CD4-positive, alpha-beta T cell treated with Interleukin-4 for 4 hours (primary cell): ENCODE data around the gene TRIM66.
A peak's percentile ranks its signal among the peaks of the same experiment; 100 is the strongest.
"Not testable (repeated sequence)": the region's sequence is repeated elsewhere in the genome, so short reads cannot be mapped to it uniquely, and the experiment has no call there.

ENCODE experiments used
- DNase-seq: peaks from one replicate; pipeline ENCODE4 v3.0.0-alpha.2; 2020

The TRIM66 gene

GRCh38 chr11:8688414-8689362, 6.2 kb upstream of the TRIM66 start:
- DNase-seq = peak; percentile 85

DNA sequence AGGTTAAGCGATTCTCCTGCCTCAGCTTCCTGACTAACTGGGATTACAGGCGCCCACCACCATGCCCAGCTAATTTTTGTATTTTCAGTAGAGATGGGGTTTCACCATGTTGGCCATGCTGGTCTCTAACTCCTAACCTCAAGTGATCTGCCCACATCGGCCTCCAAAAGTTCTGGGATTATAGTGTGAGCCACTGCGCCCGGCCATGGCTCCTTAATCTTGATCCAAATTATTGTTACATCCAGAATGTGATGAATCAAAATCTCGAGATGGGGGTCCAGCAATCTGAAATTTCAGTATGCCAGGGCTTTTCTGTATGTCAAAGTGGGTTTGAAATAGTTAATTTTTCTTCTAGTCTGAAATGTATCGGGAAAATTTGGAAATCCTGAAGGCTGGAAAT, 3.9 kb upstream of the TRIM66 start:
- DNase-seq = no peak

- no peak for DNase-seq
These were observed 3.4 kb upstream of the TRIM66 start for GRCh38 chr11:8685820-8686219.

DNA sequence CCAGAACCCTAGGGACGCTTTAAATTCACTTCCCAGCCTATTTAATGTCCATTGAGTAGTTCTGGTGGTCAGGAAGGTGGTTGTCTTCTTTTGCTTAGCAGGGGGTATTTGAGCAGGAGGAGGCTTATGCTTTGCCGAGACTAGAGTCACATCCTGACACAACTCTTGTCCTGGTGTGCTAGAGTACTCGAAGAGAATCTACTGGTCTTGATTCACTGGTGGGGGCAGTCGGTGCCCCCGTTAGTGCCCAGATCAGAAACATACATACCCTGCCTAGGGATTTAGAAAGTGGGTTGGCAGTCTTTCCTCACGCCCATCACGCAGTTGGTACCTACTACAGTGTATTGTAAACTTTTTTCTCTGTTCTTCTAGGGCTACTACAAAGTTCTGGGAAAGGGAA, 2.8 kb upstream of the TRIM66 start:
- DNase-seq = no peak

DNA sequence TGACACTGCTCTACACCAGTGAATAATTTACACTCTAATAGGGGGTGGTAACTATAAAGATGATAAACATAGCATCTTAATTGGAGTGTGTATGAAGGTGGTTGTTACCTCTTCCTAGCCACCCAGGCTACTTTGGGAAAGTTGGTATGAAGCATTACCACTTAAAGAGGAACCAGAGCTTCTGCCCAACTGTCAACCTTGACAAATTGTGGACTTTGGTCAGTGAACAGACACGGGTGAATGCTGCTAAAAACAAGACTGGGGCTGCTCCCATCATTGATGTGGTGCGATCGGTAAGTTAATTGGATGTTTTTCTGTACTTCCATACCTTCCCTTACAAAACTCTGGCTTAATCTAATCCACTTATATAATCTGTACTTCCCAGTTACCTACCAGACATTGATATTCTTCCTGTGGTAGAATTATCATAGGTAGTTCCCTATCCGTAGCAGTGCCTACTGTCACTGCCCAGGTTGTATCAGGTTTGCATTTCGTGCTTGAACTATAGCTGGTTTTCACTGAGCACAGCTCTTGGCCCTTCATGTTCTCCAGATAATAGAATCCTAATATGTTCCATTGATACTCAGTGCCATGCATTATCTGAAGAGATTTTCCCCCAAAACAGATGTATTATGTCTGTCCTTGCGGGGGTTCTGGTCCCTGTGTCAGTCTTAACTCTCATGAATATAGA, 2.3 kb upstream of the TRIM66 start:
- DNase-seq = no peak

DNA sequence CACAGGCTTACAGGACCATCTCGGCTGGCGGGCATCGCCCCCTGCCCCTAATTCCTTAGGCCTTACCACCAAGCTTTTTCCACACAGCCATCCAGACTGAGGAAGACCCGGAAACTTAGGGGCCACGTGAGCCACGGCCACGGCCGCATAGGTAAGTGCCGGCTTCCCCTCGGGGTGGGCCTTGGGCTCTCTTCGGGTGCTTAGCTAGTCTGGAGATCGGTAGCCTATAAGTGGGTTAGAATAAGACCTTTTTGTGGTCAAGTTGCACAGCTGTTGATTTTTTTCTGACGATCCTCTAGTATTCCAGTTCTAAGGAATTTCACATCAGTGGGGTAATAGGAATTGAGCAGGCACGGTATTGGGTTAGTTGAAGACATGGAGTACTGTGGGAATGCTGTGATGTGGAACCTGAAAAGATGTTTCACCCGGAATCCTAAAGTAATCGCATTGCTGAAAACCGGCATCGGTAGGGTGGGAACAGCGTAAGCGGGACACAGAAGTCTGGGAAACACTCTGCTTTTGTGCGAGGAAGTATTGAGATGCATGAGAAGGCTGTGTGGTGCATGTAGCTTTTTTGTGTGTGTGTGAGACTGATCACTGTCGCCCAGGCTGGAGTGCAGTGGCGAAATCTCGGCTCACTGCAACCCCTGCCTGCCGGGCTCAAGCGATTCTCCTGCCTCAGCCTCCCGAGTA, 796 bp upstream of the TRIM66 start:
- DNase-seq = no peak

- DNase-seq = no peak
These were observed 595 bp downstream of the TRIM66 start for GRCh38 chr11:8681837-8682302.

DNA sequence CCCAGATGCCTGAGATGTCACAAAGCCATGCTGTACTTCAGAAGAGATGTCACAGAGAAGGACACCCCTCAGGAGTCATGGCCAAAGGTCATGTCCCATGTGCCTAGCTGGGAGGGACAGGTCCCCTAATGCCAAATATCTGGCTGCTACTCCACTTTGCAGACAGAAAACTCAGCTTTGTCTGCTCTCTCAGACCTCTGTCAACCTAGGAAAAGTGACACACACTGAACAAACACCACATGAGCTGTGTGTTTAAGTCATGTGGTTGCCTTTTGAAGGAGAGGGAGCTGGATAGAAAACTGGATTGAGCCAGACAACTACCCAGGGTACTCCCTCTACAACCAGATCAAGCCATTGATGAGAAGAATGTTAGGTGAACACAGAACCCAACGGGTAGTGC, 3.5 kb downstream of the TRIM66 start:
- no peak for DNase-seq

DNA sequence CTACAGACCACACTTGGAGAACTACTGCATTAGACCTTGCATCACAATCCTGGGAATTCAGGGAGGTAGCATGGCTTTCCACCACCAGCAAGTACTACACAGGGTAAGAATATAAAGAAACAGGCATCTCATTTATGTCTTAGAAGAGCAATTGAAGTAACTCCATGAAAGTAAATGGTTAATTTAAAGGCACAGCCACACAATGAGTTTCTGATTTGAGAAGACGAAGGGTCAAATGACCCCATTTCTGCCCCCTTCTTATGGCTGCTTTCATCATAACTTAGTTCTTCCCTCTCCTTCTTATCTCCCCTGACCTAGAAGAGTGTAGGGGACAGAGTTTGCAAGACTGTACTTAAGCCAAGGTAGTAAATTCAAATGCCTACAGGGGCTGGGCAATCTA, 6.0 kb downstream of the TRIM66 start:
- no peak for DNase-seq

- DNase-seq = no peak
These were observed 7.6 kb downstream of the TRIM66 start for GRCh38 chr11:8674859-8675258.

- no peak for DNase-seq
These were observed 10.1 kb downstream of the TRIM66 start for GRCh38 chr11:8672346-8672745.

- DNase-seq = no peak
These were observed 10.8 kb downstream of the TRIM66 start for GRCh38 chr11:8671651-8672062.

DNA sequence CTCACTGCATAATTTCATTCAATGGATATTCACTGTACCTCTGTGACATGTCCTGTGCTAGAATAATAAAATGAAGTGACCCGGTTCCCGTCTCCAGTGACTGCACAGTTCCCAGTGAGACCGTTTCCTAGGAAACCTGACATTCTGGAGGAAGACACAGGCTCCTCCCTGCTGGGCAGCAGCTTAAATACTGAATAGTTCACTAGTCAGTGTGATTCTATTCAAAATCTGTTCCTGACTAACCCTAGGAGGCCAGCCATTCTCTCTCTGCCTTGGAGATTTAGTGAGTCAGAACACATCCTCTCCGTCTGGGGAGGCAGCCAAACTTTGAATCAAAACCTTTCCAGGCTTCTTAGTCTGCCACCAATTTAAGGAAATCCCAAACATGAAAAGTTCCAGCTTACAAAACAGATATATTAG, 11.3 kb downstream of the TRIM66 start:
- DNase-seq = no peak

GRCh38 chr11:8670081-8670480, 12.4 kb downstream of the TRIM66 start:
- not testable (repeated sequence) for DNase-seq

DNA sequence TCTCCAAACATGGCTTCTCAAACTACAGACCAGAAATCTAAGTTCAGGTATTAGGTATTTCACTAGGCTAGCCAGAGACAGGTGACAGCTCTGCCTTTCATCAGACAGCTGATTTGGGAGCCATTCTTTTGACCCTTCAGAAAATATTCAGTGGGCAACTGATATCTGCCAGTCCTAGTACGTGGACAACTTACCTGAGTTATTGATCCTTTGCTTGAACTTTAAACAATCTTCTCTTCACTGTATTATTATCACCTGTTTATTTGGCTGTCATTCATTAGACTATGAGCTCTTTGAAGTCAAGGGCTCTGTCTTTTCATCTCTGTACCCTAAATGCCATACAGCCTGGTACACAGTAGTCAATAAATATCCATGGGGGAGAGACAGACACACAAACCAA, 17.2 kb downstream of the TRIM66 start:
- no peak for DNase-seq

GRCh38 chr11:8661001-8661795, 21.3 kb downstream of the TRIM66 start:
- DNase-seq = no peak

DNA sequence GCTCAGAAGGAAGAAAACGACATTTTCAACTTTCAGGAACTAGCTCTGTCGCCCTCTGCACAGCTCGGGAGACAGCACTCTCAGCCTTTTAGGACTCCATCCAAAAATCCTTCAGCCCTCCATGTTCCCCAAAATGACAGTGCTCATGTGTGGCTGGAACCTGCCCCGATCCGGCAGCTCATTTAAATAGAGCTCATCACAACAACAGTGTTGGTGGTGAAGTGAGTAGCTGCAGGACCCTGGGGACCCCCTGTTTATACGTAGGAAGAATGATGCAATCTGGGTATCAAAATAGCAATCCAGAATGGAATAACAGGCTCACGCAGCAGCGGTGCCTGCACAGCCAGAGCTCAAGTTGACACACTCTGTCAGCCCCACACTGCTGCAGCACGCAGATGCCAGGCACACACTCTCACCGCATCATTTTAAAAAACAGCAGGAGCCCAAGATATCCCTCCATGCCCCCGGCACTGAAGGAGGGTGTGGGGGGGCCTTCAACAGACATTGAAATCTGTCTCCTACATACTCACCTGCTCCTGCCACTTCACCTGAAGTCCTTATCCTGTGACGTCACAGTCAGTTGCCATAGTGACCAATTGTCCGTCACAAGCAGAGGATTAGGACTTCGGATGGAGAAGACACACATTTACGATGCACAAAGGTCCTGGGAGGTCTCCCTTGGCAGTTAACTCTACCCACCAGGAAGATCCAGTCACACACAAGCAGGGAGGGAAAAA, 24.0 kb downstream of the TRIM66 start:
- no peak for DNase-seq

DNA sequence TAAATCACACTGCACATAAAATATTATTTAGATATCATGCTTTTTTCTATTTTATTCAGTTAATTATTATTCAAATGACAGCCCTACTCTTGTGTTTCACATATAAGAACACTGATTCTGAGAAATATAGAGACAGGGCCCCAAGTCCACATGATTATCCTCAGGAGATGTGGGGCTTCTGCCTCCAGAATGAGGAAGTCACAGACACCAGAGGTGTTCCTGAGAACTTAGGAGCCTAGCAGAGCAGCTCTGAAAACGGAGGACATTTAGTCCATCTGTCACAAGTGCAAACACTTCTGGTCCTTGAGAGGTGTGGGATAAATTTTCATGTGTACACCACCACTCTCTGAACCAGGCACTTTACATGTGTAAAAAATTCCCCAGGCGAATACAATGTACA, 26.2 kb downstream of the TRIM66 start:
- DNase-seq = no peak

DNA sequence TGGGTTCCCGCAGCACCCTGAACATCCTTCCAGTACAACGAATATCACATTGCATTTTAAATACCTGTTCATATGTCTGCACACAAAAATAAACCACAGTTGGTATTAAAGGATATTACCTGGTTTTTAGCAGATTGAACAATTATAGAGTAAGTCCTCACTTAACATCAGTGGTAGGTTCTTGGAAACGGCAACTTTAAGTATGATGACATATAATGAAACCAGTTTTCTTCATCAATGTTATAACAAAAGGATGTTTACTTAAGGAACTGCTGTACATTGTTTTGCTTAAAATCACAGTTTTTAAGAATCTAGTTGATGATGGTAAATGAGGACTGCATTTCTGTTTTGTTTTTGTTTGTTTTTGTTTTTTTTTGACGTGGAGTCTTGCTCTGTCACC, 28.0 kb downstream of the TRIM66 start:
- no peak for DNase-seq

DNA sequence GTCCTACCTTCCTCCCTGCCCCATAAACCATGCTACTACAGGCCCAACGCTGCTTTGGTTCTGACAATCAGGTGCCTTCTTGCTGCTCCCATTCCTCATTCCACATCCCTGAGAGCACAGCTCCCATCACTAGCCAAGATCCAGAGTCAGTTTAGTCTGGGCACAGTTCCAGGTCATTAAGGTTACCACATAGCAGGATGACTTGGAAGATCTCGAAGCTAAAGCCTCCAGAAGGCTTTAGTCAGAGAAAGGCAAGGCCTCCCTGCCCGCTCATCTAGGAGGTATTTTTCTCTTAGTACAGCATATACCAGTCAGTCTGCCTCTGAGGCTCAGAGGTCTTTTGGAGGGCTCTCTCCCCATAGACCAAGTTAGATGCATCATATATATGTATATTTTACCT, 30.3 kb downstream of the TRIM66 start:
- DNase-seq = no peak

DNA sequence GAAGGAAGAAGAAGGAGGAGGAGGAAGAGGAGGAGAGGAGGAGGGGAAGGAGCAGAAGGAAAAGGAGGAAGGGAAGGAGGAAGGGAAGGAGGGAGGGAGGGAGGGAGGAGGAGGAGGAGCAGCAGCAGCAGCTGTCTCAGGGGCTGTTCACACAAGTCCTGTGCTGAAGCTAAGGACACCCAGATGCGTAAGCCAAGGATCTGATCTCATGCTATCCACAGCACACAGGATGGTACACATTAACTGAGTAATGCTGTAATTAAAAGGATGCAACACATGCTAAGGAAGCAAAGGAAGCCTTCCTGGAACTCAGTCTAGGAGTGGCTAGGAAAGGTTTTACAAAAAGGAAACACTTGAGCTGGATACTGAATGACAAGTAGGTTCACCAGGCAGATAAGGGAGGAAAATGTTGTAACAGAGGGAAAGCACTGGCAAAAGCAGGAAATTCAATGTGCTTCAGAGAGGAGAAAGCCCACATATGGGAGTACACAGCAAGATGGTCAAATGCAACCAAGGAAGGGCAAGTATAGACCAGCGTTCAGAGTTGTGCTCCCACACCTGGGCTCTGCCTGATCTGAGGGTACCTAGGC, 32.0 kb downstream of the TRIM66 start:
- DNase-seq = no peak

- DNase-seq = no peak
These were observed 33.1 kb downstream of the TRIM66 start for GRCh38 chr11:8649361-8649760.
